Fibroblast of lung (primary cell): ENCODE measurements around the gene VWA1. TPM values are rescaled to one million over a fixed set of nuclear protein-coding genes. Genes with fewer than 3 reads are reported as not detected.

ENCODE experiments used
- DNase-seq, 2 donors: peaks; one replicate each; pipeline versions ENCODE4 v3.0.0 to v3.0.0-alpha.2; 2010; ENCODE audit warnings: low read depth in 2 of 2
- H2AFZ ChIP-seq: 2 replicates; pipeline ENCODE4 v1.5.1; 2012; ENCODE audit warnings: low read length, control low read depth, inconsistent platforms
- H3K27ac ChIP-seq: 2 replicates; pipeline ENCODE4 v1.5.1; 2011; ENCODE audit warnings: low read length, control low read depth; ENCODE audit not compliant: insufficient read depth
- H3K27me3 ChIP-seq: 2 replicates; pipeline ENCODE4 v1.5.1; 2011; ENCODE audit warnings: mild to moderate bottlenecking, low read length; ENCODE audit not compliant: control insufficient read depth, insufficient read depth
- H3K36me3 ChIP-seq: 2 replicates; pipeline ENCODE4 v1.5.1; 2011; ENCODE audit warnings: low read length; ENCODE audit not compliant: control insufficient read depth, insufficient read depth
- H3K4me1 ChIP-seq: 2 replicates; pipeline ENCODE4 v1.5.1; 2011; ENCODE audit warnings: low read length; ENCODE audit not compliant: control insufficient read depth, insufficient read depth; ENCODE audit errors: extremely low read depth
- H3K4me2 ChIP-seq: 2 replicates; pipeline ENCODE4 v1.5.1; 2011; ENCODE audit warnings: low read length, control low read depth; ENCODE audit not compliant: insufficient read depth; ENCODE audit errors: extremely low read depth
- H3K4me3 ChIP-seq, 4 experiments: fragments of 200-600 bp in 1 of 4; sonication (generic) in 1 of 4; replicated peaks in 1 of 4; 2 replicates each; pipeline ENCODE4 v1.5.1; 2011 to 2016; ENCODE audit warnings: low read length in 4 of 4, low read depth in 3 of 4, mild to moderate bottlenecking in 3 of 4, control low read depth in 2 of 4, inconsistent platforms in 1 of 4, mixed read lengths in 1 of 4; ENCODE audit not compliant: insufficient read depth in 1 of 4; ENCODE audit errors: control extremely low read depth in 1 of 4
- H3K79me2 ChIP-seq: 2 replicates; pipeline ENCODE4 v1.5.1; 2012; ENCODE audit warnings: mild to moderate bottlenecking, low read length, inconsistent platforms; ENCODE audit not compliant: control insufficient read depth, insufficient read depth
- H3K9ac ChIP-seq: 2 replicates; pipeline ENCODE4 v1.5.1; 2011; ENCODE audit warnings: mild to moderate bottlenecking, low read length, control low read depth; ENCODE audit not compliant: insufficient read depth
- H3K9me3 ChIP-seq: 2 replicates; pipeline ENCODE4 v1.5.1; 2012; ENCODE audit warnings: low read depth, low read length; ENCODE audit not compliant: control insufficient read depth, insufficient read depth
- H4K20me1 ChIP-seq: 2 replicates; pipeline ENCODE4 v1.5.1; 2011; ENCODE audit warnings: low read length; ENCODE audit not compliant: control insufficient read depth, insufficient read depth; ENCODE audit errors: extremely low read depth
- CTCF ChIP-seq, 2 donors: IDR thresholded peaks in 1 of 2; conservative IDR thresholded peaks in 1 of 2; 1 replicate in 1 of 2; 2 replicates in 1 of 2; pipeline ENCODE4 v1.5.1; 2011 to 2012; ENCODE audit warnings: low read length in 2 of 2, control low read depth in 1 of 2, inconsistent platforms in 1 of 2, low read depth in 1 of 2, mild to moderate bottlenecking in 1 of 2
- EZH2 ChIP-seq: IDR thresholded peaks from 2 replicates; pipeline ENCODE4 v1.5.1; 2012; ENCODE audit warnings: low read length, control low read depth, mild to moderate bottlenecking; ENCODE audit errors: missing control alignments
- polyA minus RNA-seq: library from RNA; depleted of rRNA, polyadenylated mRNA; stranded (reverse); fragments of >200 nt; gene quantifications from 2 replicates; pipeline ENCODE4 v1.2.3, GENCODE V29; 2011; ENCODE audit warnings: low replicate concordance
- polyA plus RNA-seq, 2 donors: library from polyadenylated mRNA; depleted of rRNA in 1 of 2; stranded (reverse) in 1 of 2; unstranded in 1 of 2; fragments of >200 nt; gene quantifications; 2 replicates each; pipeline ENCODE4 v1.2.1, GENCODE V29; 2011 to 2012; ENCODE audit warnings: missing spikeins in 1 of 2
- total RNA-seq: library from RNA; depleted of rRNA; stranded (reverse); fragments of >200 nt; gene quantifications from 2 replicates; pipeline ENCODE4 v1.2.1, GENCODE V29; 2014

Gene VWA1
- 2.6 and 3.1 TPM in 2 replicates for total RNA-seq
- 1.7 and 2.5 TPM in 2 replicates for polyA plus RNA-seq
- polyA plus RNA-seq (2012) = 7.5 and 12.6 TPM in 2 replicates
- 1.1 and 3.7 TPM in 2 replicates for polyA minus RNA-seq

GRCh38 chr1:1435106-1435903 is at the start of gene VWA1:
TSS of gene VWA1 (plus strand) at chr1:1435690. CDS start at chr1:1435749, 59 bp downstream.
- peak; percentile 53 to 71 for DNase-seq
- Histone ChIP-seq H3K27me3 (no peaks in the 10 kb centered on the region), H3K4me2 (peak within 1 kb of the TSS; percentile 76), H3K4me3 (peak within 1 kb of the TSS in 3 of 4 experiments; percentile 6 to 49 (median 23)), H3K27ac (no peak within 1 kb of the TSS), H3K36me3 (no peaks in the 10 kb centered on the region), H4K20me1 (no peaks in the 10 kb centered on the region), H3K9ac (no peak within 1 kb of the TSS), H3K79me2 (no peaks in the 10 kb centered on the region), H3K9me3 (no peaks in the 10 kb centered on the region), H3K4me1 (peaks cover 24% of the 10 kb centered on the region), H2AFZ (peak within 1 kb of the TSS; percentile 61)
- no peak for TF ChIP-seq EZH2

- Histone ChIP-seq H3K36me3 (peaks cover 22% of the 10 kb centered on the region), H3K79me2 (peaks cover 1% of the 10 kb centered on the region), H3K9me3 (no peaks in the 10 kb centered on the region), H3K27ac (no peak overlapping the region), H2AFZ (no peak overlapping the region), H3K4me3 (no peak overlapping the region), H4K20me1 (no peaks in the 10 kb centered on the region), H3K4me1 (no peaks in the 10 kb centered on the region), H3K27me3 (no peaks in the 10 kb centered on the region), H3K9ac (no peak overlapping the region), H3K4me2 (no peak overlapping the region)
- TF ChIP-seq EZH2 (no peak), CTCF (conservative IDR thresholded peaks at IDR 0.05 in 1 of 2, IDR thresholded peaks at IDR 0.05 in 1 of 2; ENCODE audit: low read depth in 1 of 2, low read length in 2 of 2) (no peak)
- DNase-seq = no peak
Measured at GRCh38 chr1:1385931-1386330, 49.6 kb upstream of the VWA1 start.

GRCh38 chr1:1387098-1388077 is 48.1 kb upstream of the VWA1 start:
- H3K36me3 ChIP-seq = peaks cover 31% of the 10 kb centered on the region
- H3K27ac ChIP-seq = no peak overlapping the region
- H3K9ac ChIP-seq = no peak overlapping the region
- H2AFZ ChIP-seq = no peak overlapping the region
- no peaks in the 10 kb centered on the region for H3K4me1 ChIP-seq
- no peak overlapping the region for H3K4me3 ChIP-seq
- H3K79me2 ChIP-seq = no peaks in the 10 kb centered on the region
- no peaks in the 10 kb centered on the region for H4K20me1 ChIP-seq
- no peak overlapping the region for H3K4me2 ChIP-seq
- TF ChIP-seq CTCF (conservative IDR thresholded peaks at IDR 0.05 in 1 of 2, IDR thresholded peaks at IDR 0.05 in 1 of 2; ENCODE audit: low read depth in 1 of 2, low read length in 2 of 2) (no peak), EZH2 (no peak)
- H3K9me3 ChIP-seq = no peaks in the 10 kb centered on the region
- no peak for DNase-seq
- no peaks in the 10 kb centered on the region for H3K27me3 ChIP-seq
